Measurements from ENCODE around the gene NRP2. TPM values are rescaled to one million over a fixed set of nuclear protein-coding genes. Genes with fewer than 3 reads are reported as not detected.

Gene NRP2
- total and polyA plus RNA-seq, 2 of the 13 experiments (the other 11 are each of a cell fraction or from before 2014, with no cell fraction given), result 0.65 to 1.4 TPM

- BruUV-seq (replicated peaks), result no TSS peak
- ATAC-seq, result no peak
- H3K79me2 ChIP-seq (ENCODE audit: insufficient read depth, low read length), result no peaks in the 10 kb centered on the region
- H3K4me1 ChIP-seq (ENCODE audit: insufficient read depth, low read length), result peaks cover 12% of the 10 kb centered on the region
- no peak overlapping the region for H3K9ac ChIP-seq (ENCODE audit: insufficient read depth, low read depth, low read length)
- H4K20me1 ChIP-seq (ENCODE audit: insufficient read depth, low read length), result no peaks in the 10 kb centered on the region
- FAIRE-seq, result no peak
- H3K27me3 ChIP-seq (ENCODE audit: control insufficient read depth in 1 of 2, insufficient read depth in 2 of 2, low read length in 2 of 2), result peaks cover 8 to 41% of the 10 kb centered on the region in 2 experiments
- no peak overlapping the region for H2AFZ ChIP-seq (ENCODE audit: low read length)
- no peak overlapping the region for H3K4me3 ChIP-seq (replicated peaks in 1 of 3; ENCODE audit: insufficient read depth in 1 of 3, low read depth in 2 of 3, low read length in 3 of 3)
- intact Hi-C loops (cut with micrococcal nuclease; ENCODE audit: unreplicated experiment) (loop anchor here (10.0 kb wide), 1 partner anchor 1536 kb away; no protein-coding TSS in a partner anchor), in situ Hi-C loops (cut with HindIII; ENCODE audit: extremely low pct_ligation_motif_present, low pct_unique_long_range_greater_than_20kb) (no loop called here)
- ChIA-PET POLR2A (no interaction called here), CTCF (ENCODE audit: low intra/inter-chr PET ratio, low total read pairs) (no interaction called here)
- no peak overlapping the region for H3K4me2 ChIP-seq (ENCODE audit: low read depth, low read length)
- TF ChIP-seq ELF1 (CRISPR knock-in tag; IDR thresholded peaks at IDR 0.05) (no peak), ZNF580 (CRISPR knock-in tag; IDR thresholded peaks at IDR 0.05; ENCODE audit: borderline replicate concordance, low read depth) (no peak), CHD4 (IDR thresholded peaks at IDR 0.05; ENCODE audit: borderline replicate concordance, low read length) (no peak), ELK4 (CRISPR knock-in tag; IDR thresholded peaks at IDR 0.05; ENCODE audit: borderline replicate concordance) (no peak), ZKSCAN5 (CRISPR knock-in tag; IDR thresholded peaks at IDR 0.05) (no peak), MLXIP (CRISPR knock-in tag; IDR thresholded peaks at IDR 0.05; ENCODE audit: borderline replicate concordance) (no peak), ZNF775 (CRISPR knock-in tag; IDR thresholded peaks at IDR 0.05; ENCODE audit: borderline replicate concordance) (no peak), ZNF383 (CRISPR knock-in tag; IDR thresholded peaks at IDR 0.05; ENCODE audit: borderline replicate concordance) (no peak), U2AF2 (IDR thresholded peaks at IDR 0.05; ENCODE audit: low read depth, low read length) (no peak), ZNF598 (CRISPR knock-in tag; IDR thresholded peaks at IDR 0.05; ENCODE audit: borderline replicate concordance) (no peak), ZNF282 (IDR thresholded peaks at IDR 0.05; ENCODE audit: partially characterized antibody) (no peak), SRSF4 (IDR thresholded peaks at IDR 0.05; ENCODE audit: low read depth, low read length, poor library complexity, severe bottlenecking) (no peak)
- WGBS (ENCODE audit: low lambda C conversion rate), result 31% methylated on average over 4 of the region's 4 CpGs
- H3K27ac ChIP-seq (ENCODE audit: extremely low read length, insufficient read depth, low read length), result no peak overlapping the region
- no peak for DNase-seq (ENCODE audit: low spot score)
- no peaks in the 10 kb centered on the region for H3K36me3 ChIP-seq (replicated peaks in 1 of 2; ENCODE audit: control insufficient read depth in 1 of 2, insufficient read depth in 2 of 2, low read length in 2 of 2)
- no peaks in the 10 kb centered on the region for H3K9me3 ChIP-seq (ENCODE audit: low read length)
Measured at GRCh38 chr2:205680903-205681302, 1.4 kb upstream of the NRP2 start.
